Natural killer cell (primary cell): ENCODE measurements around the gene ASCL5. TPM values are rescaled to one million over a fixed set of nuclear protein-coding genes. Genes with fewer than 3 reads are reported as not detected.
A peak's percentile ranks its signal among the peaks of the same experiment; 100 is the strongest.

Source experiments
- ATAC-seq, 3 donors: fragments of 150-1000 bp in 2 of 3; fragments of 200-7000 bp in 1 of 3; cut with Tn5 transposase; 1 replicate in 1 of 3; 2 replicates in 2 of 3; pipeline ENCODE4 v1.10.0; 2021; ENCODE audit warnings: mild to moderate bottlenecking in 2 of 3, moderate library complexity in 2 of 3
- DNase-seq, 2 donors: peaks; one replicate each; pipeline versions ENCODE4 v3.0.0 to v3.0.0-alpha.2; 2013 to 2021; ENCODE audit warnings: mixed read lengths in 1 of 2
- H3K27ac ChIP-seq: one replicate; pipeline ENCODE4 v1.5.1; 2013; ENCODE audit warnings: mild to moderate bottlenecking, low read length
- H3K27me3 ChIP-seq: one replicate; pipeline ENCODE4 v1.6.1; 2013; ENCODE audit warnings: low read length; ENCODE audit not compliant: control insufficient read depth, insufficient read depth
- H3K36me3 ChIP-seq: one replicate; pipeline ENCODE4 v1.6.1; 2013; ENCODE audit warnings: low read length; ENCODE audit not compliant: control insufficient read depth, insufficient read depth
- H3K4me1 ChIP-seq: one replicate; pipeline ENCODE4 v1.6.1; 2013; ENCODE audit warnings: low read length; ENCODE audit not compliant: control insufficient read depth, insufficient read depth
- H3K4me3 ChIP-seq: one replicate; pipeline ENCODE4 v1.5.1; 2013; ENCODE audit warnings: low read length
- H3K9me3 ChIP-seq: one replicate; pipeline ENCODE4 v1.6.1; 2013; ENCODE audit warnings: low read length; ENCODE audit not compliant: control insufficient read depth, insufficient read depth
- H3K27ac Mint-ChIP-seq, 2 donors: one replicate each; pipeline ENCODE4 v1.8.0; 2022; ENCODE audit warnings: mild to moderate bottlenecking in 2 of 2, mixed read lengths in 2 of 2, moderate library complexity in 1 of 2
- H3K27me3 Mint-ChIP-seq, 2 donors: one replicate each; pipeline ENCODE4 v1.8.0; 2022; ENCODE audit warnings: low read depth in 2 of 2, mixed read lengths in 2 of 2
- H3K36me3 Mint-ChIP-seq: one replicate; pipeline ENCODE4 v1.8.0; 2022; ENCODE audit warnings: mixed read lengths
- H3K4me1 Mint-ChIP-seq, 2 donors: one replicate each; pipeline ENCODE4 v1.8.0; 2022; ENCODE audit warnings: mixed read lengths in 2 of 2
- H3K4me3 Mint-ChIP-seq: one replicate; pipeline ENCODE4 v1.8.0; 2022; ENCODE audit warnings: mild to moderate bottlenecking, moderate library complexity, mixed read lengths
- H3K9me3 Mint-ChIP-seq, 2 donors: one replicate each; pipeline ENCODE4 v1.8.0; 2022; ENCODE audit warnings: mixed read lengths in 2 of 2
- CTCF ChIP-seq: fragments of 200-600 bp; IDR thresholded peaks from one replicate; pipeline ENCODE4 v1.8.0; 2022; ENCODE audit warnings: antibody characterized with exemption
- WGBS: methylation state at CpG from one replicate; pipeline ENCODE4 v1.1.7; 2013; ENCODE audit warnings: missing lambda C conversion rate; ENCODE audit not compliant: insufficient coverage; 5-methylcytosine and 5-hydroxymethylcytosine counted together
- intact Hi-C: fragments of 100-400 bp; cut with micrococcal nuclease; formaldehyde crosslinking; loops from one replicate; pipeline ENCODE4 v1.14.2; 2022
- total RNA-seq, 4 donors: library from RNA; stranded (reverse); fragments of 120-200 nt in 1 of 4; gene quantifications; one replicate each; pipeline versions ENCODE4 v1.2.3 to v1.2.4, GENCODE V29; 2013 to 2022

ASCL5 gene
- total RNA-seq, 3 donors from 2014 or later (not counting 1 experiment from before 2014, with no cell fraction given): not detected

DNA sequence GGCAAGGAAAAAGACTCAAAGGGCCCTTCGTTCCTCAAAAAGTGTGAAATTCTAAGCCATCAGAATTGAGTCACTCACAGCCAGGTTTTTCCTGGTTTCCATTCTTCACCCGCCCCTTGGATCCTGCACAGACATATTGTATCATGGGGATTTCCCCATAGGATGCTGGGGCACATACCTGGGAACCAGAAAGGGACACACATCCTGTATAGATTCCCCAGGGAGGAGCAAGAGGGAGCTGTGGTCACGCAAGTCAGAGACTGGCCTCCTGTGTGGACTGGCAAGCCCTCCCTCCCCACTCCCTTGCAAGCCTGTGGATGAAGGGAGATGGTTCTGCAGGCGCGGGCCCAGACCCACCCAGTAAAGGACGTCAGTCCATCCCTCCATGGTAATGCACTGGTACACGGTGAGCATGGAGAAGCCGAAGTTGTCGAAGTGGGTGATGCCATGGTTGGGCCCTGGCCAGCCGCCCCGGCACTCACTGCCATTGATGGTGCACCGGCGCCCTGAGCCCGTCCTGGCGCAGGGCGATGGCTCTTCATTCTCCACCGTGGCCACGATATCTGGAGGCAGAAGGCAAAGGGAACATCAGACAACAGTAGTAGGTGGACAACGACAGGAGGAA, 38.0 kb downstream of the ASCL5 start:
- intact Hi-C loops: no loop called here
- no peaks in the 10 kb centered on the region for H3K4me1 ChIP-seq
- ATAC-seq (no peak), DNase-seq (no peak)
- no peaks in the 10 kb centered on the region for H3K36me3 Mint-ChIP-seq
- no peak overlapping the region for H3K27ac ChIP-seq
- no peak for TF ChIP-seq CTCF
- no peak overlapping the region for H3K4me3 ChIP-seq
- H3K27me3 ChIP-seq: peaks cover 2% of the 10 kb centered on the region
- no peaks in the 10 kb centered on the region for H3K9me3 ChIP-seq
- H3K4me3 Mint-ChIP-seq: no peak overlapping the region
- peaks cover 16% of the 10 kb centered on the region in 2 donors for H3K27me3 Mint-ChIP-seq
- H3K36me3 ChIP-seq: no peaks in the 10 kb centered on the region
- H3K9me3 Mint-ChIP-seq: no peaks in the 10 kb centered on the region
- WGBS: 91% methylated on average over 18 of the region's 19 CpGs
- no peaks in the 10 kb centered on the region for H3K4me1 Mint-ChIP-seq
- no peak overlapping the region for H3K27ac Mint-ChIP-seq

GRCh38 chr1:201088395-201088794, 38.6 kb downstream of the ASCL5 start:
- H3K27ac Mint-ChIP-seq: no peak overlapping the region
- no peak for TF ChIP-seq CTCF
- no peak overlapping the region for H3K27ac ChIP-seq
- H3K27me3 ChIP-seq: peaks cover 2% of the 10 kb centered on the region
- no peaks in the 10 kb centered on the region for H3K9me3 Mint-ChIP-seq
- H3K4me1 ChIP-seq: no peaks in the 10 kb centered on the region
- 61% methylated on average over 3 of the region's 4 CpGs for WGBS
- ATAC-seq (no peak), DNase-seq (no peak)
- H3K36me3 ChIP-seq: no peaks in the 10 kb centered on the region
- H3K4me3 Mint-ChIP-seq: no peak overlapping the region
- no peak overlapping the region for H3K4me3 ChIP-seq
- peaks cover 16% of the 10 kb centered on the region in 2 donors for H3K27me3 Mint-ChIP-seq
- no peaks in the 10 kb centered on the region for H3K36me3 Mint-ChIP-seq
- H3K4me1 Mint-ChIP-seq: no peaks in the 10 kb centered on the region
- intact Hi-C loops: no loop called here
- H3K9me3 ChIP-seq: no peaks in the 10 kb centered on the region

DNA sequence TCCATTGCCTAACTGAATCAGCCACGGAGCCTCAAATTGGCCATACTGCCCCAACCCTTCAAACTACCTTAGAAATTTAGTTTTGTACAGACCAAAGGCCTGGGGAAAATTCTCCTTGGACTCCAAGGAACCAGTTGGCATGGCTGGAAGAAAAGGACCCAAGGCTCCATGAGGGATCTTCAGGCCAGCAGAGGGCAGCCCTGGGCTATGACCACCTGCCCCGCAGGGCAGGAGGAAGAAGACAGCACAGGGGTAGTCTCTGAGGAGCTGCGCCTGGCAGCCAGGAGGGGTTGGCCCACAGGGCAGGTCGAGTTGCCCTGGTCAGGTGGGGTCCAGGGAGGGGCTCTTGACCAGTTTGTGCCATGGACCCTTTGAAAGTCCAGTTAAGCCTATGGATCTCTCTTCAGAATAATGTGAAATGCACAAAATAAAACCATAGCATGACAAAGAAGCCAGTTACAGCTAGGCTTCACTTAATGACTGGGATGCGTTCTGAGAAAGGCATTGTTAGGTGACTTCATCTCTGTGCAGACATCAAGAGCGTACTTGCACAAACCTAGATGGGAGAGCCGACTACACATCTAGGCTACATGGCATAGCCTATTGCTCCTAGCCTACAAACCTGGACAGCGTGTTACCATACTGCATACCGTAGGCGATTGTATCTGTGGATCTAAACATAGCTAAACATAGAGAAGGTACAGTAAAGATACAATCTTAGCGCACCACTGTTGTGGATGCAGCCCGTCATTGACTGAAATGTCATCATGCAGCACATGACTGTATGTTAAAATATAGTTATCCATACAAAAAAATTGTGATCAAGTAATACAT, 40.9 kb downstream of the ASCL5 start:
- H3K27ac ChIP-seq: no peak overlapping the region
- Mint-ChIP-seq H3K4me1 (no peaks in the 10 kb centered on the region), H3K27ac (no peak overlapping the region), H3K4me3 (no peak overlapping the region), H3K36me3 (no peaks in the 10 kb centered on the region), H3K9me3 (no peaks in the 10 kb centered on the region), H3K27me3 (peaks cover 16% of the 10 kb centered on the region in 2 donors)
- H3K27me3 ChIP-seq: peaks cover 2% of the 10 kb centered on the region
- no peak overlapping the region for H3K4me3 ChIP-seq
- DNase-seq: peak in 1 of 2 donors; percentile 59
- peak in 2 of 3 donors; percentile 36 to 71 for ATAC-seq
- H3K9me3 ChIP-seq: no peaks in the 10 kb centered on the region
- H3K36me3 ChIP-seq: no peaks in the 10 kb centered on the region
- TF ChIP-seq CTCF: peak; percentile 34
- 71% methylated on average over 11 of the region's 12 CpGs for WGBS
- intact Hi-C loops: loop anchor here (2.0 kb wide), 1 partner anchor 33 kb away; no protein-coding TSS in a partner anchor
- no peaks in the 10 kb centered on the region for H3K4me1 ChIP-seq
